Measurements from ENCODE around the gene SPTA1. TPM values are rescaled to one million over a fixed set of nuclear protein-coding genes. Genes with fewer than 3 reads are reported as not detected.

SPTA1 gene
- total and polyA plus RNA-seq, 4 donors = 0.08 to 542 (median 0.08) TPM; not detected in 1

DNA sequence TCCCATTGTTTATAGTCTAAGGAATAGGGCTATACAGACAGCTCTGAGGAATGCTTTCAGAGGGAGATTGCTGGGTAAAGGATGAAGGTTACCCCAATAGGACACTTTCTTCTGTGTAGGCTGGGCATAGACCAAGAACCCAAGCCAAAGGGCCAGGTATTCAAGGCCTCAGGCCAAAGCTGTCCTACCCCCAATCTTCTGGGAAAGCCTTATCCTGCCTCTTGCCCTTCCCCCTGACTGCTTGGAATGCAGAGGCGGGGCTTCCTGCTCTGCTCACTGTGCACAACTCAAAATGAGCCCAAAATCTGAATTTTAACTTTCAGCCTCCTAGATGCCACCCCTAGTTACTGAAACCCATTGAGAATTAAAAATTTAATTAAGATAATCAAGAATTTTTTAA lies 79.2 kb downstream of the SPTA1 start:
- H3K9ac ChIP-seq (ENCODE audit: low read depth in 1 of 2, low read length in 2 of 2) = no peak overlapping the region
- TF ChIP-seq JUND (IDR thresholded peaks at IDR 0.05) (no peak), EGR1 (IDR thresholded peaks at IDR 0.05; ENCODE audit: low read depth in 2 of 2) (no peak), YY1 (IDR thresholded peaks at IDR 0.05) (no peak)
- TF ChIP-seq, protein P1, sequence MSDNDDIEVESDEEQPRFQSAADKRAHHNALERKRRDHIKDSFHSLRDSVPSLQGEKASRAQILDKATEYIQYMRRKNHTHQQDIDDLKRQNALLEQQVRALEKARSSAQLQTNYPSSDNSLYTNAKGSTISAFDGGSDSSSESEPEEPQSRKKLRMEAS (IDR thresholded peaks at IDR 0.05) = no peak
- H3K36me3 ChIP-seq (ENCODE audit: control insufficient read depth in 4 of 4, insufficient read depth in 3 of 4, low read depth in 1 of 4, low read length in 3 of 4) = no peaks in the 10 kb centered on the region
- 52% methylated on average over 1 of the region's 1 CpG for WGBS
- DNase-seq (ENCODE audit: low spot score) = no peak
- no peak overlapping the region for H3K4me3 ChIP-seq (ENCODE audit: low read depth in 1 of 3, low read length in 3 of 3)
- H3K9me3 ChIP-seq (ENCODE audit: control insufficient read depth in 4 of 4, low read length in 3 of 4) = peaks cover 0 to 3% (median 0%) of the 10 kb centered on the region in 4 donors
- H3K4me1 ChIP-seq (ENCODE audit: control insufficient read depth in 4 of 4, insufficient read depth in 4 of 4, low read length in 3 of 4) = no peaks in the 10 kb centered on the region
- no peak overlapping the region for H3K27ac ChIP-seq (ENCODE audit: low read depth in 1 of 2, low read length in 2 of 2)
- no peaks in the 10 kb centered on the region for H3K27me3 ChIP-seq (ENCODE audit: control insufficient read depth in 4 of 4, insufficient read depth in 4 of 4, low read length in 3 of 4)

DNA sequence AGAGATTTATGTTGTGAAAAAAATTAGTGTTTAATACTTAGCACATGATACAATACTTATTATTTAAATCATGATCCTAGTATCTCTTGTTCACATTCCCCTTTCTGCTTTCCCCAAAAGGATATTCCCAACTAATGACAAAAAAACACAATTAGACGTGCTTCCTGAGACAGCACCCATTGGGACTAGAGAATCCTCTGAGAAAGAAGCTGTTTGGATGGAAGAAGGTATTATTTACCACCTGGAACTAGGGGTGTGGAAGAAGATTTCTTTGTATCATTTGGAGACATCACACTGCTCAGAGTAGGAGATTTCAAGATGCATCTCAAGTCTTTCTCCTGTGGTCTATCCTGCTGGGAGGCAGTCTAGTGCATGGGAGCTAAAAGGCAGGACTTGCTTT lies 81.5 kb downstream of the SPTA1 start, which contains the start of gene OR10Z1:
OR10Z1 (plus strand) TSS at position 301 of the 400 bp plus-strand sequence. CDS start 1,171 bp downstream, outside the sequence.
- TF ChIP-seq HNF4G (IDR thresholded peaks at IDR 0.05) = no peak
- TF ChIP-seq SP1 (IDR thresholded peaks at IDR 0.05) = no peak
- TF ChIP-seq RXRA (IDR thresholded peaks at IDR 0.05) = no peak
- TF ChIP-seq, protein P2, sequence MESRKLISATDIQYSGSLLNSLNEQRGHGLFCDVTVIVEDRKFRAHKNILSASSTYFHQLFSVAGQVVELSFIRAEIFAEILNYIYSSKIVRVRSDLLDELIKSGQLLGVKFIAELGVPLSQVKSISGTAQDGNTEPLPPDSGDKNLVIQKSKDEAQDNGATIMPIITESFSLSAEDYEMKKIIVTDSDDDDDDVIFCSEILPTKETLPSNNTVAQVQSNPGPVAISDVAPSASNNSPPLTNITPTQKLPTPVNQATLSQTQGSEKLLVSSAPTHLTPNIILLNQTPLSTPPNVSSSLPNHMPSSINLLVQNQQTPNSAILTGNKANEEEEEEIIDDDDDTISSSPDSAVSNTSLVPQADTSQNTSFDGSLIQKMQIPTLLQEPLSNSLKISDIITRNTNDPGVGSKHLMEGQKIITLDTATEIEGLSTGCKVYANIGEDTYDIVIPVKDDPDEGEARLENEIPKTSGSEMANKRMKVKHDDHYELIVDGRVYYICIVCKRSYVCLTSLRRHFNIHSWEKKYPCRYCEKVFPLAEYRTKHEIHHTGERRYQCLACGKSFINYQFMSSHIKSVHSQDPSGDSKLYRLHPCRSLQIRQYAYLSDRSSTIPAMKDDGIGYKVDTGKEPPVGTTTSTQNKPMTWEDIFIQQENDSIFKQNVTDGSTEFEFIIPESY (IDR thresholded peaks at IDR 0.05) = no peak
- no peak for TF ChIP-seq HNF4A (conservative IDR thresholded peaks at IDR 0.05)
- TF ChIP-seq, protein P3, sequence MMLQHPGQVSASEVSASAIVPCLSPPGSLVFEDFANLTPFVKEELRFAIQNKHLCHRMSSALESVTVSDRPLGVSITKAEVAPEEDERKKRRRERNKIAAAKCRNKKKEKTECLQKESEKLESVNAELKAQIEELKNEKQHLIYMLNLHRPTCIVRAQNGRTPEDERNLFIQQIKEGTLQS (IDR thresholded peaks at IDR 0.05) = no peak
- TF ChIP-seq, protein P4, sequence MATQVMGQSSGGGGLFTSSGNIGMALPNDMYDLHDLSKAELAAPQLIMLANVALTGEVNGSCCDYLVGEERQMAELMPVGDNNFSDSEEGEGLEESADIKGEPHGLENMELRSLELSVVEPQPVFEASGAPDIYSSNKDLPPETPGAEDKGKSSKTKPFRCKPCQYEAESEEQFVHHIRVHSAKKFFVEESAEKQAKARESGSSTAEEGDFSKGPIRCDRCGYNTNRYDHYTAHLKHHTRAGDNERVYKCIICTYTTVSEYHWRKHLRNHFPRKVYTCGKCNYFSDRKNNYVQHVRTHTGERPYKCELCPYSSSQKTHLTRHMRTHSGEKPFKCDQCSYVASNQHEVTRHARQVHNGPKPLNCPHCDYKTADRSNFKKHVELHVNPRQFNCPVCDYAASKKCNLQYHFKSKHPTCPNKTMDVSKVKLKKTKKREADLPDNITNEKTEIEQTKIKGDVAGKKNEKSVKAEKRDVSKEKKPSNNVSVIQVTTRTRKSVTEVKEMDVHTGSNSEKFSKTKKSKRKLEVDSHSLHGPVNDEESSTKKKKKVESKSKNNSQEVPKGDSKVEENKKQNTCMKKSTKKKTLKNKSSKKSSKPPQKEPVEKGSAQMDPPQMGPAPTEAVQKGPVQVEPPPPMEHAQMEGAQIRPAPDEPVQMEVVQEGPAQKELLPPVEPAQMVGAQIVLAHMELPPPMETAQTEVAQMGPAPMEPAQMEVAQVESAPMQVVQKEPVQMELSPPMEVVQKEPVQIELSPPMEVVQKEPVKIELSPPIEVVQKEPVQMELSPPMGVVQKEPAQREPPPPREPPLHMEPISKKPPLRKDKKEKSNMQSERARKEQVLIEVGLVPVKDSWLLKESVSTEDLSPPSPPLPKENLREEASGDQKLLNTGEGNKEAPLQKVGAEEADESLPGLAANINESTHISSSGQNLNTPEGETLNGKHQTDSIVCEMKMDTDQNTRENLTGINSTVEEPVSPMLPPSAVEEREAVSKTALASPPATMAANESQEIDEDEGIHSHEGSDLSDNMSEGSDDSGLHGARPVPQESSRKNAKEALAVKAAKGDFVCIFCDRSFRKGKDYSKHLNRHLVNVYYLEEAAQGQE (IDR thresholded peaks at IDR 0.05) = no peak
- TF ChIP-seq FOXA1 (IDR thresholded peaks at IDR 0.05) = no peak
- no peak for TF ChIP-seq JUND (IDR thresholded peaks at IDR 0.05)
- TF ChIP-seq EGR1 (IDR thresholded peaks at IDR 0.05; ENCODE audit: low read depth in 2 of 2) = no peak
- TF ChIP-seq TAF1 (conservative IDR thresholded peaks at IDR 0.05) = no peak
- TF ChIP-seq YY1 (IDR thresholded peaks at IDR 0.05) = no peak
- TF ChIP-seq NR2F2 (IDR thresholded peaks at IDR 0.05) = no peak
- TF ChIP-seq RAD21 (IDR thresholded peaks at IDR 0.05) = no peak
- TF ChIP-seq, protein P1 (IDR thresholded peaks at IDR 0.05) = no peak
- TF ChIP-seq, protein P5, sequence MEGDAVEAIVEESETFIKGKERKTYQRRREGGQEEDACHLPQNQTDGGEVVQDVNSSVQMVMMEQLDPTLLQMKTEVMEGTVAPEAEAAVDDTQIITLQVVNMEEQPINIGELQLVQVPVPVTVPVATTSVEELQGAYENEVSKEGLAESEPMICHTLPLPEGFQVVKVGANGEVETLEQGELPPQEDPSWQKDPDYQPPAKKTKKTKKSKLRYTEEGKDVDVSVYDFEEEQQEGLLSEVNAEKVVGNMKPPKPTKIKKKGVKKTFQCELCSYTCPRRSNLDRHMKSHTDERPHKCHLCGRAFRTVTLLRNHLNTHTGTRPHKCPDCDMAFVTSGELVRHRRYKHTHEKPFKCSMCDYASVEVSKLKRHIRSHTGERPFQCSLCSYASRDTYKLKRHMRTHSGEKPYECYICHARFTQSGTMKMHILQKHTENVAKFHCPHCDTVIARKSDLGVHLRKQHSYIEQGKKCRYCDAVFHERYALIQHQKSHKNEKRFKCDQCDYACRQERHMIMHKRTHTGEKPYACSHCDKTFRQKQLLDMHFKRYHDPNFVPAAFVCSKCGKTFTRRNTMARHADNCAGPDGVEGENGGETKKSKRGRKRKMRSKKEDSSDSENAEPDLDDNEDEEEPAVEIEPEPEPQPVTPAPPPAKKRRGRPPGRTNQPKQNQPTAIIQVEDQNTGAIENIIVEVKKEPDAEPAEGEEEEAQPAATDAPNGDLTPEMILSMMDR (IDR thresholded peaks at IDR 0.05; ENCODE audit: low read depth, low read length, missing input control) = no peak
- no peak for TF ChIP-seq FOXA2 (IDR thresholded peaks at IDR 0.05)
- H3K9me3 ChIP-seq (ENCODE audit: control insufficient read depth in 4 of 4, low read length in 3 of 4) = peaks cover 0 to 1% (median 0%) of the 10 kb centered on the region in 4 donors
- DNase-seq (ENCODE audit: low spot score) = no peak
- H3K27ac ChIP-seq (ENCODE audit: low read depth in 1 of 2, low read length in 2 of 2) = no peak within 1 kb of the TSS
- no peak within 1 kb of the TSS for H3K4me3 ChIP-seq (ENCODE audit: low read depth in 1 of 3, low read length in 3 of 3)
- H3K27me3 ChIP-seq (ENCODE audit: control insufficient read depth in 4 of 4, insufficient read depth in 4 of 4, low read length in 3 of 4) = no peaks in the 10 kb centered on the region
- WGBS = 56% methylated on average over 1 of the region's 1 CpG
- no peaks in the 10 kb centered on the region for H3K36me3 ChIP-seq (ENCODE audit: control insufficient read depth in 4 of 4, insufficient read depth in 3 of 4, low read depth in 1 of 4, low read length in 3 of 4)
- H3K9ac ChIP-seq (ENCODE audit: low read depth in 1 of 2, low read length in 2 of 2) = no peak within 1 kb of the TSS
- no peaks in the 10 kb centered on the region for H3K4me1 ChIP-seq (ENCODE audit: control insufficient read depth in 4 of 4, insufficient read depth in 4 of 4, low read length in 3 of 4)

All from liver (tissue), 9 donors.